Stimulated activated naive CD8-positive, alpha-beta T cell treated with anti-CD3 and anti-CD28 coated beads, Interleukin-15, amount 100 ng/mL, for 72 hours (primary cell): ENCODE results near the gene CAMK2G.
"Not testable (repeated sequence)": the region's sequence is repeated elsewhere in the genome, so short reads cannot be mapped to it uniquely, and the experiment has no call there.

ENCODE experiments used
- ATAC-seq: fragments of 150-1000 bp; cut with Tn5 transposase; 2 replicates; pipeline ENCODE4 v1.10.0; 2021; ENCODE audit warnings: mild to moderate bottlenecking, moderate library complexity
- DNase-seq, 2 donors: peaks; one replicate each; pipeline ENCODE4 v3.0.0; 2021 to 2022
- H3K27ac Mint-ChIP-seq, 2 donors: one replicate each; pipeline ENCODE4 v1.8.0; 2022; ENCODE audit warnings: mild to moderate bottlenecking in 2 of 2, mixed read lengths in 2 of 2, moderate library complexity in 2 of 2
- H3K27me3 Mint-ChIP-seq: one replicate; pipeline ENCODE4 v1.8.0; 2022; ENCODE audit warnings: mixed read lengths
- H3K4me1 Mint-ChIP-seq: one replicate; pipeline ENCODE4 v1.8.0; 2022; ENCODE audit warnings: mild to moderate bottlenecking, mixed read lengths
- H3K4me3 Mint-ChIP-seq, 2 donors: one replicate each; pipeline ENCODE4 v1.8.0; 2022; ENCODE audit warnings: mild to moderate bottlenecking in 2 of 2, mixed read lengths in 2 of 2, moderate library complexity in 1 of 2
- H3K9me3 Mint-ChIP-seq, 2 donors: one replicate each; pipeline ENCODE4 v1.8.0; 2022; ENCODE audit warnings: mixed read lengths in 2 of 2

CAMK2G gene

DNA sequence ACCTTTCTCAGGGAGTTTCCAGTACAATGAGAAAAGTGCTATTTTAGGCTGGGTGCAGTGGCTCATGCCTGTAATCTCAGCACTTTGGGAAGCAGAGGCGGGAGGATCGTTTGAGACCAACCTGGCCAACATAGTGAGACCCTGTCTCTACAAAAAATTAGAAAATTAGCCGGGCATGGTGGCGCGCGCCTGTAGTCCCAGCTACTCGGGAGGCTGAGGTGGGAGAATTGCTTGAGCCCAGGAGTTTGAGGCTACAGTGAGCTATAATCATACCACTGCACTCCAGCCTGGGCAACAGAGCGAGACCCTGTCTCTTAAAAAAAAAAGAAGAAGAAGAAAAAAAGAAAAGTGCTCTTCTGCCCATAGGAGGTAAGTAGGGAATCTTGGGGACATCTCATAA, 78.3 kb downstream of the CAMK2G start:
- peaks cover 13% of the 10 kb centered on the region for H3K4me1 Mint-ChIP-seq
- not testable (repeated sequence) for H3K27ac Mint-ChIP-seq, H3K4me3 Mint-ChIP-seq, H3K27me3 Mint-ChIP-seq, DNase-seq, H3K9me3 Mint-ChIP-seq, ATAC-seq

DNA sequence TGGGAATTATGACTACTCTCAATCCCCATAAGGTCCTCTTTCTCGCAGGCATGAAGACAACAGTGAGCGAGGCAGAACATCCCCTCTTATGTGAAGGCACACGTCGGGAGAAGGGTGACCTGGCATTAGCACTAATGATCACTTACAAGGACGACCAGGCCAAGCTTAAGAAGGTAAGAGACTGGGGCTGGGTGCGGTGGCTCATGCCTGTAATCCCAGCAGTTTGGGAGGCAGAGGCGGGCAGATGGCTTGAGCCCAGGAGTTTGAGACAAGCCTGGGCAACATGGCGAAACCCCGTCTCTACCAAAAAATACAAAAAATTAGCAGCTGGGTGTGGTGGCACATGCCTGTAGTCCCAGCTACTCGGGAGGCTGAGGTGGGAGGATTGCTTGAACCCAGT, 78.9 kb downstream of the CAMK2G start:
- Mint-ChIP-seq H3K4me1 (peaks cover 11% of the 10 kb centered on the region), H3K27ac (peak overlapping the region; percentile 21 to 42)
- DNase-seq, H3K4me3 Mint-ChIP-seq, ATAC-seq, H3K27me3 Mint-ChIP-seq, H3K9me3 Mint-ChIP-seq: not testable (repeated sequence)

DNA sequence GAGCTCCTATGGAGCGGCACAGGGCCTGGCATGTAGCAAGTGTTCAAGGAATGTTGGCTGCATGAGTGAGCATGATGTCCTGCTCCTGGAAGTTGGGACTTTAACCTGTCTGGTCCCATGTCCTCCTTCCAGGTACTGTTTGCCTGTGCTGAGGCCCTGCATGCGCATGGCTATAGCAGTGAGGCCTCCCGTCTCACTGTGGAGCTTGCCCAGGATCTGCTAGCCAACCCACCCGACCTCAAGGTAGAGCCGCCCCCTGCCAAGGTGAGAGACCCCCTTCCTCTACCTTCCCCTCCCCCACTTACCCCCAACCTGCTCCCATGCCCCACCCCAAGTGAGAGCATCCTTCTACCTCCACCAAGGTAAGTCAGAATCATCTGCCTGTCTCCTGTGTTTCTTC, 80.9 kb downstream of the CAMK2G start:
- H3K4me1 Mint-ChIP-seq, result peaks cover 3% of the 10 kb centered on the region
- no peak for ATAC-seq
- no peaks in the 10 kb centered on the region for H3K27me3 Mint-ChIP-seq
- H3K27ac Mint-ChIP-seq, result no peak overlapping the region
- no peak overlapping the region for H3K4me3 Mint-ChIP-seq
- no peaks in the 10 kb centered on the region for H3K9me3 Mint-ChIP-seq
- no peak for DNase-seq

DNA sequence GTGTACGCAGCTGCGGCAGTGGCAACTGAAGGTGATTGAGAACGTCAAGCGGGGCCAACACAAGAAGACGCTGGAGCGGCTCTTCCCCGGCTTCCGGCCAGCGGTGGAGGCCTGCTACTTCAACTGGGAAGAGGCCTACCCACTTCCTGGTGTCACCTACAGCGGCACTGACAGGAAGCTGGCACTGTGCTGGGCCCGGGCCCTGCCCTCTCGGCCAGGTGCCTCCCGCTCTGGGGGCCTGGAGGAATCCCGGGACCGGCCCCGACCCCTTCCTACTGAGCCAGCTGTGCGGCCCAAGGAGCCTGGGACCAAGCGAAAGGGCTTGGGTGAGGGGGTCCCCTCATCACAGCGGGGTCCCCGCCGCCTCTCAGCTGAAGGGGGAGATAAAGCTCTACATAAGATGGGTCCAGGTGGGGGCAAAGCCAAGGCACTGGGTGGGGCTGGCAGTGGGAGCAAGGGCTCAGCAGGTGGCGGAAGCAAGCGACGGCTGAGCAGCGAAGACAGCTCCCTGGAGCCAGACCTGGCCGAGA, 82.4 kb downstream of the CAMK2G start:
- H3K27ac Mint-ChIP-seq, result peak overlapping the region in 1 of 2 donors; percentile 10
- peaks cover 16% of the 10 kb centered on the region for H3K4me1 Mint-ChIP-seq
- H3K9me3 Mint-ChIP-seq, result no peaks in the 10 kb centered on the region
- H3K27me3 Mint-ChIP-seq, result no peaks in the 10 kb centered on the region
- H3K4me3 Mint-ChIP-seq, result no peak overlapping the region
- ATAC-seq (no peak), DNase-seq (no peak)

DNA sequence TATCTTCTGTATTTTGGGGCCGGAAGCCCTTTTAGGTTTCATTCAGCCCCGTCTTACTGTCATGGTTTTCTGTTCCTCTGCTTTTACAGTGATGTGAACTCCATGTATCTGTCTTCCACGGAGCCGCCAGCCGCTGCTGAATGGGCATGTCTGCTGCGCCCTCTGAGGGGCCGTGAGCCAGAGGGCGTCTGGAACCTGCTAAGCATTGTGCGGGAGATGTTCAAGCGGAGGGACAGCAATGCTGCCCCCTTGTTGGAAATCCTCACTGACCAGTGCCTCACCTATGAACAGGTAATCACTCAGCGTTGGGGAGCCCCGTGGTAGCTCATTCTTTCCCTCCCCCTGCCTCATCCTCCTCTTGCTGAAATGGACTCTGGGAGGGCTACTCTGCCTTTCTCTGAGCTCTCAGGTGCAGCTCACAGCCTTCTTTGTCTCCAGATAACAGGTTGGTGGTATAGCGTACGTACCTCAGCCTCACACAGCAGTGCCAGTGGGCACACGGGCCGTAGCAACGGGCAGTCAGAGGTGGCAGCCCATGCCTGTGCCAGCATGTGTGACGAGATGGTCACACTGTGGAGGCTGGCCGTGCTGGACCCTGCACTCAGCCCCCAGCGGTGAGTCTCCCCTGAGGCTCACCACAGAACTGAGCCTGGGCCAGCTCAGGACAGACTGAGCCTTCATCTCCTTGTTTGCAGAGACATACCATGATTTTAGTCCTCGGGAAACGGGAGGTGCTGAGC, 83.3 kb downstream of the CAMK2G start:
- Mint-ChIP-seq H3K9me3 (no peaks in the 10 kb centered on the region), H3K4me1 (peaks cover 25% of the 10 kb centered on the region), H3K27ac (no peak overlapping the region), H3K4me3 (no peak overlapping the region), H3K27me3 (no peaks in the 10 kb centered on the region)
- DNase-seq (no peak), ATAC-seq (no peak)

DNA sequence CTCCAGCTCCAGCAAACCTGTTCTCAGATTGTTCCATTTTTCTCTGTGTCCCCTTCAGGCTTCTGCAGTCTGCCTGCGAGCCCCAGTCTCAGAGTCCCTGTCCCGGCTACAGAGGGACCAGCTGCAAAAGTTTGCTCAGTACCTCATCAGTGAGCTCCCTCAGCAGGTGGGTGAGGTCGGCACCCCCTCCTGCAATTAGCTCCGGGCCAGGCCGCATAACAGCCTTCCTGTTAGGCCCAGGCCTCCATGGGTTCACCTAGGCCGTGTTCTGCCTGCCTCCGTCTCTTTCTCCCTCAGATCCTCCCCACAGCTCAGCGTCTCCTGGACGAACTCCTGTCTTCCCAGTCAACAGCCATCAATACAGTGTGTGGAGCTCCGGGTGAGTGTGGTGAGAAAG, 84.7 kb downstream of the CAMK2G start:
- H3K27me3 Mint-ChIP-seq, result no peaks in the 10 kb centered on the region
- no peaks in the 10 kb centered on the region for H3K9me3 Mint-ChIP-seq
- H3K27ac Mint-ChIP-seq, result peak overlapping the region in 1 of 2 donors; percentile 16
- no peak overlapping the region for H3K4me3 Mint-ChIP-seq
- ATAC-seq, result no peak
- H3K4me1 Mint-ChIP-seq, result peaks cover 28% of the 10 kb centered on the region
- DNase-seq, result no peak

DNA sequence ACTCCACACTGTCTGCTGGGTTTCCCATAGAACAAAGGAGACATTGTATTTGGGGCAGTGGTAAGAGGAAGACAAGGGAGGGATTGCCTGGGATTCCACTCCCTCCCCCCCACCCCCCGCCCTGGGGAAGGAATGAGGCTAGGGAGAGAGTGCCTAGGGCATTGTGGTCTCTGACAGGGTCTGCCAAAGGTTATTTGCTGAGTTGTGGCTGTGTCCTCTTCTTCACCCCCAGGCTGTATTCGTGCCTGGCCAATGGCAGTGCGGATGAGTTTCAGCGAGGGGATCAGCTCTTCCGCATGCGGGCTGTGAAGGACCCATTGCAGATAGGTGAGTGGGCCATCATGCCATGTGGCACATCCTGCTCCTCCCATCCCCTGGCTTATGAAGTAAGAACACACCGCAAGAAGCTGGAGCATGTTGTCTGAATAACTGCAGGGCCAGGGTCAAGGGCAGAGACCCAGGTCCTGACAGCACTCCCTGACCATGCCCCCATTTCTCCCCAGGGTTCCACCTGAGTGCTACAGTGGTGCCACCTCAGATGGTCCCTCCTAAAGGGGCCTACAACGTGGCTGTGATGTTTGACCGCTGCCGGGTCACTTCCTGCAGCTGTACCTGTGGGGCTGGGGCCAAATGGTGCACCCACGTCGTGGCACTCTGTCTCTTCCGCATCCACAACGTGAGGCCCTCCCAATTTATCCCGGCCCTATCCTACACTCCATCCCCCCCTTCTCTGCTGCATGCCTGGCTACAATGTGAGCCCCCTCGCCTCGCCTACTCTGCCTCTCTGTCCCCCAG, 85.3 kb downstream of the CAMK2G start:
- no peaks in the 10 kb centered on the region for H3K27me3 Mint-ChIP-seq
- no peak overlapping the region for H3K4me3 Mint-ChIP-seq
- DNase-seq (no peak), ATAC-seq (no peak)
- H3K4me1 Mint-ChIP-seq, result peaks cover 28% of the 10 kb centered on the region
- H3K9me3 Mint-ChIP-seq, result no peaks in the 10 kb centered on the region
- H3K27ac Mint-ChIP-seq, result no peak overlapping the region

DNA sequence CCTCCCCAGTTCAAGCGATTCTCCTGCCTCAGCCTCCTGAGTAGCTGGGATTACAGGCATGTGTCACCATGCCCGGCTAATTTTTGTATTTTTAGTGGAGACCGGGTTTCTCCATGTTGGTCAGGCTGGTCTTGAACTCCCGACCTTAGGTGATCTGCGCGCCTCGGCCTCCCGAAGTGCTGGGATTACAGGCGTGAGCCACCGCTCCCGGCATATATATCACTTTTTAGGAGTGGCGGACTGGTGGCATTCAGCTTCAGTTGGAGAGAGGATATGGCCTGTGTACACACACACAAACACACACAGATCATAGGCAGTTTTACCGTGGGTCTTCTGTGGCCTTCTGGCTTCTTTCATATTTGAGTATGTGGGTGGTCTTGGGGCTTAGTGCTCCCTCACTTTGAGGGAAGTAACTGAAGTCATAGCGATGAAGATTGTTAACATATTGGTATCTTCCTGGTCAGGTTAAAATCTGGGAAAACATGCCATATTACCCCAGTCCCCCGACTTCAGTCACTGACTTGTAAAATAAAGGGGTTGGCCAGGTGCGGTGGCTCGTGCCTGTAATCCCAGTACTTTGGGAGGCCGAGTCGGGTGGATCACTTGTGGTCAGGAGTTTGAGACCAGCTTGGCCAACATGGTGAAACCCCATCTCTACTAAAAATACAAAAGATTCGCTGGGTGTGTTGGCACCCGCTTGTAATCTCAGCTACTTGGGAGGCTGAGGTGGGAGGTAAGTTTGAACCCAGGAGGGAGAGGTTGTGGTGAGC, 87.1 kb downstream of the CAMK2G start:
- not testable (repeated sequence) for H3K27ac Mint-ChIP-seq, H3K9me3 Mint-ChIP-seq, DNase-seq, ATAC-seq, H3K27me3 Mint-ChIP-seq
- peaks cover 40% of the 10 kb centered on the region for H3K4me1 Mint-ChIP-seq
- peak overlapping the region; percentile 37 to 95 for H3K4me3 Mint-ChIP-seq

DNA sequence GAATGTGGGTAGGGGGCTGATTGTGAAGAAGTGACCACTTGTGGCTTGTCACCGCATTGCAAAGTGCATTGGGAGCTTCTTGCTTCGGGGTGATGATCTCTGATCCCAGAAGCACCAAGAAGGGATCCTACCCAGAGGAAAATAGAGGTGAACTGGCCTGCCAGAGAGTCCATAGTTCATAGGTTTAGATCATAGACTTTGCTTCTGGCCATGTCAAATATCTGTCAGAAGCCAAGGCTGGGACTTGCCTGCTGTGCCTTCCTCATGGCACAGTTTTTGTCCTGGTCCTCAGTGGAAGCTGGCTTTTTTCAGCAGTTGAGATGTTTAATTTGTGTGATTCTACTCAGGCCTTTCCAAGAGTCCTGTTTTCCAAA, 87.9 kb downstream of the CAMK2G start:
- peak overlapping the region; percentile 93 to 95 for H3K27ac Mint-ChIP-seq
- H3K4me3 Mint-ChIP-seq, result peak overlapping the region; percentile 93 to 95
- DNase-seq (no peak), ATAC-seq (no peak)
- peaks cover 40% of the 10 kb centered on the region for H3K4me1 Mint-ChIP-seq
- H3K27me3 Mint-ChIP-seq, result no peaks in the 10 kb centered on the region
- H3K9me3 Mint-ChIP-seq, result no peaks in the 10 kb centered on the region

DNA sequence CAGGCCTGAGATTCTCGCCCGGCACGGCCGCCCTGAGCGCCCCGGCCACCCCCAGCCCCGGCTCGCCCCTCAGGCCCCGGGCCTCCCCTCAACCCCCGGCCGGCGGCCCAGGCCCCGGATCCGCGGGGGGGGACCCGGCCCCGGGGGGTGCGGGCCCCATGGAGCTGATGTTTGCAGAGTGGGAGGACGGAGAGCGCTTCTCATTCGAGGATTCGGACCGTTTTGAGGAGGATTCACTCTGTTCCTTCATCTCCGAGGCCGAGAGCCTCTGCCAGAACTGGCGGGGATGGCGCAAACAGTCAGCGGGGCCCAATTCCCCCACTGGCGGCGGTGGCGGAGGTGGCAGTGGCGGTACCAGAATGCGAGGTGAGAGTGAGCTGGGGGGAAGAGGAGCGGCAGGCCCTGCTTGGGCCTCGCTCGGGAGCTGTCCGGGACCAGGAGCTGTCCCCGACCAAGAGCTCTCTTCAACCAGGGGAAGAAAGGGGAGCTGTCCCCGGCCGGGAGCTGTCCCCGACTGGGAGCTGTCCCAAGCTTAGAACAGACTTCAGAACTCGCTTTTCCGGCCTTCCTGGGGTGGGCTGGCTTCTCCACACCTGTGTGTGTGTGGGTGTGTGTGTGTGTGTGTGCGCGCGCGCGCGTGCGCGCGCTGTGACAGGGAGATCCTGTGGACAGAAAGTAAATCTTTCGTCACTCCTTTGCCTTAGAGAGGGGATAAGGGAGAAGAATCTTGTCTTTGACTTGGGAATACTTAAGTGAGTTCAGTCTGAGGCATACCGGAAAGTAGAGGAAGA, 88.4 kb downstream of the CAMK2G start:
- ATAC-seq (peak; percentile 39), DNase-seq (peak; percentile 38 to 49)
- Mint-ChIP-seq H3K4me3 (peak overlapping the region; percentile 93 to 95), H3K9me3 (no peaks in the 10 kb centered on the region), H3K27me3 (no peaks in the 10 kb centered on the region), H3K4me1 (peaks cover 43% of the 10 kb centered on the region), H3K27ac (peak overlapping the region; percentile 93 to 98)

DNA sequence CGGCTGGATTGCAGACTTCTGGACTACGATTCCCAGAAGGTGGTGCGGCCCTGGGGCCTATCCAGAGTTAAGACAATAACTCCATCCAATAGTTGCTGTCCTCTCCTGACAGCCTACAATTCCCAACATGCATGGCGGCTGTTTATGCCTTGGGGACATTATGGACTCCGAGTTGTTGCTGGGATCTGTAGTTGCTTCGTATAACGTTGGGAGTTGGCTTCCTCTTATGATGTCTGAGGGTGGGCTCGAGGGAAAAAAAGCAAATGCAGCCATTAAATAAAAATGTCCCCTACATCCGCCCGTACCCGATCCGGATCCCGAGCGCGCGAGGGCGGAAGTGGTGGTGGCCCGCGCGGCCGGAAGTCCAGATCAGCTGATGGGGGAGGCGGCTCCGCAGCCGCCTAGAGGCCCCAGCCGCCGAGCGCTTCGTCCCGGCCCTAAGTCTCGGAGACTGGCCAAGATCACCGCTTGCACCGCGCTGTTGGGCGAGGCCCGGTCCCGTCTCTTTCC, 89.1 kb downstream of the CAMK2G start, which contains the start of gene ZSWIM8:
ZSWIM8 (plus strand) TSS at position 396 of the 510 bp plus-strand sequence. CDS start 273 bp downstream, outside the sequence.
- Mint-ChIP-seq H3K27ac (peak within 1 kb of the TSS; percentile 98 to 99), H3K9me3 (no peaks in the 10 kb centered on the region), H3K4me1 (peaks cover 50% of the 10 kb centered on the region), H3K4me3 (peak within 1 kb of the TSS; percentile 93 to 95), H3K27me3 (no peaks in the 10 kb centered on the region)
- ATAC-seq, result peak; percentile 85
- peak; percentile 74 to 81 for DNase-seq

DNA sequence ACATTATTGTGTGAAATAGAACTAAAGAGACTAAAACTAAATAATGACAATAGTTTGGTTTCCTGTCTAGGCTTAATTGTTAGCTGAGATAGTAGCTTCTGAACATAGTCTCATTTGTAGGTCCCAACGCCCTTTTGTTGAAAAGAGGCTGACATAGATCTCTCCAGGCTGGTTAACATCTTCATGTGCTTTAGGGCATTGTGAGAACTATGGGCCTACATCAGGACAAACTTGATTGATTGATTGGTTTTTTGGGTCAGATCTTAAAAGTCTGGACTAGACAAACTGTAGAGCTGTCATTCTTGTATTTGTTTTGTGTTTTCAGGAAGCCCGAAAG, 91.6 kb downstream of the CAMK2G start:
- ATAC-seq (no peak), DNase-seq (no peak)
- Mint-ChIP-seq H3K9me3 (no peaks in the 10 kb centered on the region), H3K27ac (peak overlapping the region; percentile 42 to 98), H3K27me3 (no peaks in the 10 kb centered on the region), H3K4me1 (peaks cover 55% of the 10 kb centered on the region), H3K4me3 (peak overlapping the region; percentile 87 to 93)

DNA sequence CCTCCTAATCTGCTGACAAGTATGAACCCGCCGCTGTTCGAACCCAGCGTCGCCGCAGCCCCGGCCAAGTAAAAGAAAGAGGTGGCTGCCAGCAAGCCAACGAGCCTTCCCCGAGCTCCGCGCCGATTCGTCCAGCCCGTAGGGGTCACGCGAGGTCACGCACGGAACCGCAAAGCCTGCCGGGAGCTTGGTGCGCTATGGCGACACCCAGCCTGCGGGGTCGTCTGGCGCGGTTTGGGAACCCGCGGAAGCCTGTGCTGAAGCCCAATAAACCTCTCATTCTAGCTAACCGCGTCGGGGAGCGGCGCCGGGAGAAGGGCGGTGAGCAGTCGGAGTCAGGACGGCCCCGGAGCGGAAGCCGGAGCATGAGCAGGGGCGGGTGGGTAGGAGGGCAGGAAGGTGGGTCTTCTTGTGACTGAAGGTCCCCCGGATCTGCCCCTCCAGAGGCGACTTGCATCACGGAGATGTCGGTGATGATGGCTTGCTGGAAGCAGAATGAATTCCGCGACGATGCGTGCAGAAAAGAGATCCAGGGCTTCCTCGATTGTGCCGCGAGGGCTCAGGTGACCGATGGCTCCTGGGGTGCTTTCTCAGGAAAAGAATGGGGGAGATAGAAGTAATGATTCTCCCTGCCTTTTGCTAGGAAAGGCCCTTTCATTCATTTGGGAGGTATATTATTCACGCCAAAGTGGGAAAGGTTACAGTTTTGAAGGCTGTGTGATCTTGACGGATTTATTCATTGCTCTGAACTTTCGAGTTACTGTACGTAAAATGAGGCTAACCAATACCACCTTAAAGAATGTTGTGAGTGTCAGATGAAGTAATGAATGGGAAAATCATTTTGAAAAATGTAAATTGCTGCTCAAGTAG, 92.2 kb downstream of the CAMK2G start, which contains the start of gene CHCHD1:
CHCHD1 (plus strand) TSS at position 170 of the 870 bp plus-strand sequence; CDS start at position 198, 28 bp downstream.
- DNase-seq, result peak; percentile 88 to 92
- Mint-ChIP-seq H3K27me3 (no peaks in the 10 kb centered on the region), H3K27ac (peak within 1 kb of the TSS; percentile 98), H3K4me1 (peaks cover 55% of the 10 kb centered on the region), H3K4me3 (peak within 1 kb of the TSS; percentile 87 to 93), H3K9me3 (no peaks in the 10 kb centered on the region)
- ATAC-seq, result peak; percentile 83

DNA sequence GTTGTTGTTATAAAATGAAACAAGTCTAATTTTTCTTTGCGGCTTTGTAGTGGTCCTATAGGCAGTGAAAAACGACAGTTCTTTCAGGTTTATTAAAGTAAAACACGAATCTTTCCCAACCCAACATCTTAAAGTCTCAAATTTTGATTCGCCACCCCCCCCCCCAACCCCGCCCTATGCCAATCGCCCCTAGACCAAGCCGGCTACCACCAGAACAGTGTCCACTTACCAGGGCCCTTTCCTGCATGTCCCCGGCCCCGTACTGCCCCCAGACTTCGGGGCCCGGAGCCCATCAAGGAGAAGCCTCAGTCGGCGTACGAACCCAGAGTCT, 92.8 kb downstream of the CAMK2G start:
- Mint-ChIP-seq H3K4me1 (peaks cover 54% of the 10 kb centered on the region), H3K9me3 (no peaks in the 10 kb centered on the region), H3K27me3 (no peaks in the 10 kb centered on the region), H3K27ac (peak overlapping the region; percentile 98), H3K4me3 (peak overlapping the region; percentile 87 to 93)
- DNase-seq (no peak), ATAC-seq (peak; percentile 8)
